ENCODE results near the gene HAUS7. TPM values are rescaled to one million over a fixed set of nuclear protein-coding genes. Genes with fewer than 3 reads are reported as not detected.

The HAUS7 gene
- total RNA-seq, 1 experiment from 2014 or later, result 34.7 TPM

DNA sequence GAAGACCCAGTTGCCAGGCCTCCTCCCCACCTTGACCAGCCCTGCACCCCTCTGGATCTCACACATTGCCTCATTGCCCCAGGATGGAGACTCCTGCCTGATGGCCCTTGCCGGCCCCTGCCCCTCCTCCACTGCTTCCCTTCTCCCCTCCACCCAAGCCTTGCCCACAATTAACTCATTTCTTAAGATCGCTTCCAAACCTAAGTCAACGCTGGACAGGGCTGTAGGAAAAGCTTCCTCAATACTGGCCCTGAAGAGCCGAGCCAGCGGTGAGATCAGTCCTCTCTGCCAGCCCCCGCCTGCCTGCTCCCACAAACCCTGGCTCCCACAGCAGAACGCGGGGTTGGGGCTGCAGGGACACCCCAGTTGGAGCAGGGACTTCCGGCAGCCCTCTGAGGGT, 7.5 kb upstream of the HAUS7 start:
- no peak for DNase-seq (ENCODE audit: low read depth)

DNA sequence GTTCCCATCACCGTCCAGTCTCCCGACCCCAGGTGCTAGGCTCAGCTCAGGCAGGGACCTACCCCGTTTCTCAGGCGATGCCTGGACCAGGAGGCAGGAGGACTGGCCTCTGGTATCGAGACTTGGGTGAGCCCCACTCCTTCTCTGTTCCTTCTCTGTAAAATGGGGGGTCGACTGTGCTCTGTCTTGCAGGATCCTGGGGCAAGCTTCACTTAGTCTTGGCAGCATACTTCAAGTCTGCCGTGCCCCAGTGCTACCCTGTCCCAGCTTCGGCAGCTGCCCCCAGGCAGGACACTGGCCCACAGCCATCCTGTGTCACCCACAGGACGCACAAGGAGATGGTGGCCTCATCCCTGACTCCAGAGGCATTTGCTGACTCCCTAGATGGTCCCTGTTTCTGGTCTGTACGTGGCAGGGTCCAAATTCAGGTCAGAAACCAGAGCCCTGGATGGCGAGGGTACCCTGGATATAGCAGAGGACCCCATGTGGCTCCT, 7.0 kb upstream of the HAUS7 start:
- DNase-seq (ENCODE audit: low read depth), result no peak

- peak; percentile 15 for DNase-seq (ENCODE audit: low read depth)
These were observed 6.4 kb upstream of the HAUS7 start for GRCh38 chrX:153476666-153477363.

DNA sequence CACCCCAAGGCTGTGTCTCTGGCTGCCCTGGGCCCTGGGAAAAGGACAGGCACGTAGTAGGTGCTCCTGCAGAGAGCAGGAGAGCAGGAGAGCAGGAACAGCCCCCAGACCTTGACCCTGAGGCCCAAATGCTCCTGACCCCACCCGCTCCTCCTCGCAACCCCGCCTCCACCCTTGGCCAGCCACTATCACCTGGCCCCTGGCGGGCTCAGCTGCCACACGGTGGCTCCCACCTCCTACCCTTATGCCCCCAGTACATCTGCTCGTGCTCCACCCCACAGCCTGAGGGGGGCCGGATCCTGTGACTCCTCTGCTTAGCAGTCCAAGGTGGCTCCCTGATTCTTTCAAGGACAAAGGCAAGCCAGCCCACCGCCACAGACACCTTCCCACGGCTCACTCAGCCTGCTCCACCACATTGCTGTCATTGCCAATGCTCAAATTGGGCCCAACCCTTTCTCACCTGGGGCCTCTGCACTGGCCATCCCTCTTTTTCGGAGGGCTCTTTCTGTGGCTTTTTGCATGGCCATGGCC, 5.4 kb upstream of the HAUS7 start:
- DNase-seq (ENCODE audit: low read depth), result no peak

DNA sequence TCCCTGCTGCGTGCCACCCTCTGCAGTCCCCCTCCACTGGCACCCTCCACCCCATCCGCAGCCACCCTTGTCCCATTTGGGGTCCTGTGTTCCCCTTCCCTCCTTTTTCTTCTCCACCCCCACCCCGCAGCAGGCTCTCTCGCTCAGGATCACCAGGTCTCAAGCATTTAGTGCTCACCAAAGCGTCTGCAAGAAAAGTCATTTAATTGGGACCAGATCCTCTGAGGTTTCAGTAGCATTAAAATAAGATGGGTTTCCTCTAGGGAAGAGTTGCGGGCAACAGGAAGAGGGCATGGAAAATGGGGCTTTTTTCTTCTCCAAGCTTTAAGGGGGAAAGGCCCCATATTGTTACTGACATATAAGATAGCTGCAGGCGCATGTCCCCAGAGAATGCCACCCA, 4.9 kb upstream of the HAUS7 start:
- DNase-seq (ENCODE audit: low read depth), result no peak

GRCh38 chrX:153474718-153475117, 4.3 kb upstream of the HAUS7 start:
- no peak for DNase-seq (ENCODE audit: low read depth)

- no peak for DNase-seq (ENCODE audit: low read depth)
These were observed 3.9 kb upstream of the HAUS7 start for GRCh38 chrX:153474266-153474665.

GRCh38 chrX:153473126-153473525, 2.8 kb upstream of the HAUS7 start:
- no peak for DNase-seq (ENCODE audit: low read depth)

DNA sequence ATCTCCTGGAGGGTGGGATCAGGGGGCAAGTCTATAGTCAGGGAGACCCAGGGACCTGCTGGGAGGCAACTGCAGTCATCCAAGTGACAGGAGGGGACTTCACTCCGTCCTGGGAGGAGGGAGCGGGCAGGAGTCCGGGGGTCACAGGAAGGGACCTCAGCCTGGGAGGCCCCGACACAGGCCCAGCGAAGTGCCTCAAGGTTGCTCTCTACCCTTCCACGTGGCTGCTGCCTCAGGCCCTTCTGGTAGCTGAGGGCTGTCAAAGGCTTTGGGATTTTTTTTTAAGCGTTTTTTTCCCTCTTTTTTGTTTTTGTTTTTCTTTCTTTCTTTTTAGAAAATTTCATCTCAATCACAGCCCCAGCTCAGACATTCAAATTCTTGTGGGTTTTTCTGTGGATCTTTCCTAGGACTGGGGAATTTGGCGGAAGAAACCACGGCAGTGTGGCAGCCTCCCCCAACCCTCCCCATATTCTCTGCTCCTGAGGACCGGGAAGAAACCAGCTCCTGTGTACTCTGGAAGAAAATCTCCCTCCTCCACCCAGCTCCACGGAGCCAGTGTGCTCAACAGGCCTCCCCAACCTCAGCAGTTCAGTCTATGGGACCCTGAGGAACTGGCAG, 1.4 kb upstream of the HAUS7 start:
- DNase-seq (ENCODE audit: low read depth), result no peak

- DNase-seq (ENCODE audit: low read depth), result peak; percentile 26
These were observed 465 bp downstream of the HAUS7 start for GRCh38 chrX:153469811-153470410.

- no peak for DNase-seq (ENCODE audit: low read depth)
These were observed 2.3 kb downstream of the HAUS7 start for GRCh38 chrX:153468008-153468580.

- DNase-seq (ENCODE audit: low read depth), result no peak
These were observed 4.5 kb downstream of the HAUS7 start for GRCh38 chrX:153465691-153466380.

GRCh38 chrX:153464116-153464515, 6.3 kb downstream of the HAUS7 start:
- no peak for DNase-seq (ENCODE audit: low read depth)

DNA sequence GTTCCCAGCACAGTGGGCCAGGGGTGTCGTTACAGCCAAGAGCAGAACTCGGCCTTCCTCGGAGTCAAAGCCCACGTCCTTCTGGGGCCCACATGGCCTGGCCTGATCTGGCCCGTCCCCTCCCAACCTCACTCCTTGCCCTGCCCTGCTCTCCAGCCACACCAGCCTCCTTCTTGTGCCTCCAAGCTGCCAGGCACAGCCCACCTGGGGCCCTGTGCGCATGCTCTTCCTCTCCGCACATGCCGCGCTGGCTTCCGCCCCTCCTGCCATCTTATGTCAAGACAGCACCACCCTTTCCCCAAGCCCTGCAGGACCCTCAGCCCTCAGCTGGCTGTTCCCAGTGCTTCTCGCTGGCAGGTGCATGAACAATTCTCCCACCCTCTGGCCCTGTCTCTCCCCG, 6.8 kb downstream of the HAUS7 start:
- DNase-seq (ENCODE audit: low read depth), result no peak

- no peak for DNase-seq (ENCODE audit: low read depth)
These were observed 7.3 kb downstream of the HAUS7 start for GRCh38 chrX:153463031-153463430.

GRCh38 chrX:153462291-153462690, 8.1 kb downstream of the HAUS7 start:
- no peak for DNase-seq (ENCODE audit: low read depth)

DNA sequence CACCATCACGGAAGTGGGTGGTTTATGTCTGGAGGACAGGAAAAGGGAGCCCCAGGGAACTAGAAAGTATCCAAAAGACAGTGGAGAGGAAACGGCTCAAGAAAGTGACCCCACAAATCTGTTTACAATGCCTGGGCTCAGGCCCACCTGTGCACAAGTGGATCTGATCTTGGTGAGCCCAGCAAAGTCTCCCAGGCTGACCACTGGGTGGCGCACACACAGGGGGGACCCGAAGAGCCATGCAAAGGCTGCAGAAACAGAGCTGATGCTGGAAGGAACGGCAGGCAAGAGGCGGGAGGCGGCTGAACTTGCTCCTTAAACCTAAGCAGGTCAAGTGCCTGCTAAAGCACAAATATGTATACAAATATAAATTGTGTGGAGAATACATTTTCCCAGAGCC, 9.6 kb downstream of the HAUS7 start:
- peak; percentile 9 for DNase-seq (ENCODE audit: low read depth)

DNA sequence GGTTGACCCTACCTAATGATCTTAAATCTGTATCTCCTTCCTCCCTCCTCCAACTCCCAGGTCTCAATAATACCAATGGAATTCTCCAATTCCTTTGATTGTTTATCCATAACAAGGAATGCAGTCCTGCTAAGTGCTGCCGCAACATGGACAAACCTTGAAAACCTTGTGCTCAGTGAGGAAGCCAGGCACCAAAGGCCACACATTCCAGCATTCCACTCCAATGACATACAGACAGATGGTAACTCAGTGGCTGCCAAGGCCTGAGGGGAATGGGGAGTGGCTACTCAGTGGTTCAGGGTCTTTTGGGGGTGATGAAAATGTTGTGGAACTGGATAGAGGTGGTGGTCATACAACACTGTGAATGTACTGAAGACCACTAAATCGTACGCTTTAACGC, 10.4 kb downstream of the HAUS7 start:
- DNase-seq (ENCODE audit: low read depth), result no peak

DNA sequence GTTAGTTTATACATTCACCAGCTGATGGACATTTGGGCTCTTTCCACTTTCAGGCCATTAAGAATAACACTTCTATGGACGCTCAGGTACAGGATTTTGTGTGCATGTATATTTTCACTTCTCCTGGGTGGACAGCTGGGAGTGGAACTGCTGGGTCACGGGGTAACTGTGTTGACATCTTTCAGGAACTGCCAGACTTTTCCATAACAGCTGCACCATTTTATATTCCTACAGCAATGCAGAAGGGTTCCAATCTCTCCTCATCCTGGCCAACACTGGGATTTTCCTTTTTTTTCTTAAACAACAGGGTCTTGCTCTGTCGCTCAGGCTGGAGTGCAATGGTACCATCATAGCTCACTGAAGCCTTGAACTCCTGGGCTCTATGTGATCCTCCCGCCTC, 11.9 kb downstream of the HAUS7 start:
- no peak for DNase-seq (ENCODE audit: low read depth)

DNA sequence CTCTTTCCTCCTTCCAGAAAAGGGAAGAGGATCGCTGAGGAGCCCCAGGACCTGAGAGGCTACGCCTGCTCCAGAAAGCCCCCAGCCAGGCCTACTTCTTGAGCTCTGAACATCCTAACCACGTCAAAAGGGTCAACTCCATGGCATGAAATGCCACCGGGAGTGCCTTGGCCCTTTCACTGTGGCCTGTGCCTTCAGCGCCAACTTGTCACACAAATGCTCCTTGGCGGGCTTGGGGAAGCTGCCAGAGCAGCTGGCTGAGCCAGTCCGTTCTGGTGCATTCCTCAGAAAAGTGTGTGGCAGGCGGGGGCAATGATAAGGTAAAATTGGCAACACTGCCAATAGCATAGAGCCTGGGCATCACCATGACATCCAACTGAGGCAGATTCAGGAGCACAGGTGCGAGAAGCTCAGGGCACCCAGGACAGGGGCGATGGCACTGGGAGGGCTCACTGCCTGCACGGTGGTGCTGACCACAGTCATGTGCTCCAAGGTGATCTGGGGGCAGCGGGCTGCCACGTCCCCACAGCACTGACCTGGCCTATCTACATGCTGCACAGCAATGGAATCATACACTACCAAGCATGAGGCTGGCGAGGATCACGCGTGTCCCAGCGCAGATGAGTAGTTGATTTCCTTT, 12.4 kb downstream of the HAUS7 start:
- no peak for DNase-seq (ENCODE audit: low read depth)

Data from HT1080 (cell line).